ENCODE results near the gene STX8. TPM values are rescaled to one million over a fixed set of nuclear protein-coding genes. Genes with fewer than 3 reads are reported as not detected.

STX8 gene
- polyA plus RNA-seq, 1 experiment = 103 TPM

DNA sequence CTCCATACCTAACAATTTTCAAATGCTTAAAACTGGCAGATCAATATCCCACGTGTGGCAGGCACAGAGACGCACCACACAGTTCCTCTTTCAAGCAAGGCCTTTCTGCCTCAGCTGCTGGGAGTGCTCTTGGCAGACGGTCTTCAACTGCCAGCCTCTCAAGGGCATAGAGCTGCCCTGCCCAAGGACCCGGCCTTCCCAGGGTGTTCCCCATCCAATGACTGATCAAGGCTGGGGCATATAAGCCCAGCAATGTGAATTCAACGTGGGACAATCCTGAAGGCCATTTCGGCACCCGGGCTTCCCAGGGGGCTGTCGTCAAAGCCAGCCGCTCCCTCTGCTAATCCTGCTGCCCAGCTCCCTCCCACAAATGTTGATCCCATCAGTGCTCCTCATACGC lies 107.1 kb downstream of the STX8 start:
- no peaks in the 10 kb centered on the region for H3K27me3 ChIP-seq (ENCODE audit: control insufficient read depth, insufficient read depth, low read length)
- H3K4me3 ChIP-seq (ENCODE audit: low read depth, low read length) = no peak overlapping the region
- TF ChIP-seq CTCF (IDR thresholded peaks at IDR 0.05; ENCODE audit: low read depth, low read length) = no peak
- ChIA-PET CTCF (no interaction called here), POLR2A (no interaction called here)
- no peaks in the 10 kb centered on the region for H3K9me3 ChIP-seq (ENCODE audit: control insufficient read depth, insufficient read depth, low read length)
- no peak for DNase-seq (ENCODE audit: low read depth, low spot score)
- H3K27ac ChIP-seq (ENCODE audit: low read depth, low read length) = no peak overlapping the region

GRCh38 chr17:9467518-9467917 lies 108.1 kb downstream of the STX8 start:
- POLR2A ChIA-PET = no interaction called here

GRCh38 chr17:9465210-9465921 lies 110.3 kb downstream of the STX8 start:
- Histone ChIP-seq H3K27ac (ENCODE audit: low read depth, low read length) (no peak overlapping the region), H3K9me3 (ENCODE audit: control insufficient read depth, insufficient read depth, low read length) (no peaks in the 10 kb centered on the region), H3K4me3 (ENCODE audit: low read depth, low read length) (no peak overlapping the region), H3K27me3 (ENCODE audit: control insufficient read depth, insufficient read depth, low read length) (no peaks in the 10 kb centered on the region)
- CTCF ChIA-PET = interaction anchor here (0.7 kb wide), 1 partner anchor 50 kb away, joined by 4 read pairs; no protein-coding TSS in a partner anchor
- POLR2A ChIA-PET = no interaction called here
- TF ChIP-seq CTCF (IDR thresholded peaks at IDR 0.05; ENCODE audit: low read depth, low read length) = peak; percentile 35; the same call in 1 of the 2 replicates
- DNase-seq (ENCODE audit: low read depth, low spot score) = peak; percentile 38

More at GRCh38 chr17:9467518-9467917, 108.1 kb downstream of the STX8 start:
- no peak for TF ChIP-seq CTCF (IDR thresholded peaks at IDR 0.05; ENCODE audit: low read depth, low read length)
- H3K27ac ChIP-seq (ENCODE audit: low read depth, low read length) = no peak overlapping the region
- no peaks in the 10 kb centered on the region for H3K9me3 ChIP-seq (ENCODE audit: control insufficient read depth, insufficient read depth, low read length)
- no peak overlapping the region for H3K4me3 ChIP-seq (ENCODE audit: low read depth, low read length)
- no peaks in the 10 kb centered on the region for H3K27me3 ChIP-seq (ENCODE audit: control insufficient read depth, insufficient read depth, low read length)
- DNase-seq (ENCODE audit: low read depth, low spot score) = no peak
- CTCF ChIA-PET = no interaction called here

DNA sequence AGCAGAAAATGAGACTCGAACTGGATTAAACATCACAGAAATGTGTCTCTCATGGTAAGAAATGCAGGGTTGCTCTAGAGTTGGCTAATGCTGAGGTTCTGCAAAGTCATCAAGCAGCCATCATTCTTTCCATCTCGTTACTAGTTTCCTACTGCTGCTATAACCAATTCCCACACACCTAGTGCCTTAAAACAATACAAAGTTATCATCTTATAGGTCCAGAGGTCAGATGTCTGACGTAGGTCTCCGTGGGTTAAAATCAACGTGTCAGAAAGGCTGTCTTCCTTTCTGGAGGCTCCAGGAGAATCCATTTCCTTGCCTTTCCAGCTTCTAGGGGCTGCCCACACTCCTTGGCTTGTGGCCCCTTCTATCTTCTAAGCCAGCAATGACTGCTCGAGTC lies 118.6 kb downstream of the STX8 start:
- no peaks in the 10 kb centered on the region; the same call in none of the 2 replicates for H3K9me3 ChIP-seq (ENCODE audit: control insufficient read depth, insufficient read depth, low read length)
- no peak overlapping the region for H3K27ac ChIP-seq (ENCODE audit: low read depth, low read length)
- DNase-seq (ENCODE audit: low read depth, low spot score) = no peak
- ChIA-PET CTCF (no interaction called here), POLR2A (no interaction called here)
- no peak for TF ChIP-seq CTCF (IDR thresholded peaks at IDR 0.05; ENCODE audit: low read depth, low read length)
- no peak overlapping the region for H3K4me3 ChIP-seq (ENCODE audit: low read depth, low read length)
- H3K27me3 ChIP-seq (ENCODE audit: control insufficient read depth, insufficient read depth, low read length) = no peaks in the 10 kb centered on the region

GRCh38 chr17:9456330-9456729 lies 119.3 kb downstream of the STX8 start:
- no peak overlapping the region for H3K4me3 ChIP-seq (ENCODE audit: low read depth, low read length)
- no peaks in the 10 kb centered on the region for H3K27me3 ChIP-seq (ENCODE audit: control insufficient read depth, insufficient read depth, low read length)
- ChIA-PET POLR2A (no interaction called here), CTCF (no interaction called here)
- no peak for TF ChIP-seq CTCF (IDR thresholded peaks at IDR 0.05; ENCODE audit: low read depth, low read length)
- no peak overlapping the region for H3K27ac ChIP-seq (ENCODE audit: low read depth, low read length)
- H3K9me3 ChIP-seq (ENCODE audit: control insufficient read depth, insufficient read depth, low read length) = no peaks in the 10 kb centered on the region; the same call in none of the 2 replicates
- no peak for DNase-seq (ENCODE audit: low read depth, low spot score)
